Brain microvascular endothelial cell (primary cell): ENCODE results near the gene ANKHD1.

Experiments
- DNase-seq: peaks from one replicate; pipeline ENCODE4 v3.0.0-alpha.2; 2020
- H3K27ac ChIP-seq: fragments of 250-450 bp; sonication (Bioruptor Pico); 2 replicates; pipeline ENCODE4 v1.5.1; 2020; ENCODE audit warnings: mild to moderate bottlenecking, moderate library complexity
- H3K27me3 ChIP-seq: fragments of 250-450 bp; sonication (Bioruptor Pico); replicated peaks from 2 replicates; pipeline ENCODE4 v1.5.1; 2020; ENCODE audit warnings: mild to moderate bottlenecking
- H3K36me3 ChIP-seq: fragments of 250-450 bp; sonication (Bioruptor Pico); replicated peaks from 2 replicates; pipeline ENCODE4 v1.5.1; 2020; ENCODE audit warnings: mild to moderate bottlenecking
- H3K4me3 ChIP-seq: 2 replicates; pipeline ENCODE4 v1.5.1; 2011; ENCODE audit warnings: low read depth, mild to moderate bottlenecking, control low read depth, low read length, moderate library complexity
- CTCF ChIP-seq: IDR thresholded peaks from 2 replicates; pipeline ENCODE4 v1.5.1; 2011; ENCODE audit warnings: low read depth, mild to moderate bottlenecking, moderate library complexity, low read length, control low read depth, inconsistent platforms; ENCODE audit errors: missing control alignments
- in situ Hi-C: cut with HindIII; loops from 2 replicates; pipeline ENCODE4 v1.10.0; 2017; ENCODE audit warnings: low sequenced_read_pairs, low pct_ligation_motif_present

The ANKHD1 gene

GRCh38 chr5:140544986-140545385 is 143.4 kb downstream of the ANKHD1 start:
- H3K4me3 ChIP-seq, result no peak overlapping the region
- DNase-seq, result no peak
- in situ Hi-C loops, result no loop called here
- peaks cover 27% of the 10 kb centered on the region for H3K36me3 ChIP-seq
- no peaks in the 10 kb centered on the region for H3K27me3 ChIP-seq
- no peak for TF ChIP-seq CTCF
- no peak overlapping the region for H3K27ac ChIP-seq

- H3K27ac ChIP-seq, result no peak overlapping the region
- no peak for DNase-seq
- no peak overlapping the region for H3K4me3 ChIP-seq
- in situ Hi-C loops, result no loop called here
- TF ChIP-seq CTCF, result no peak
- no peaks in the 10 kb centered on the region for H3K27me3 ChIP-seq
- H3K36me3 ChIP-seq, result peaks cover 31% of the 10 kb centered on the region
Observed at GRCh38 chr5:140545606-140546005, 144.0 kb downstream of the ANKHD1 start.

GRCh38 chr5:140546851-140547507 is 145.3 kb downstream of the ANKHD1 start:
- H3K27me3 ChIP-seq, result no peaks in the 10 kb centered on the region
- H3K36me3 ChIP-seq, result peaks cover 36% of the 10 kb centered on the region
- in situ Hi-C loops, result no loop called here
- TF ChIP-seq CTCF, result no peak
- peak overlapping the region; percentile 32 for H3K4me3 ChIP-seq
- no peak overlapping the region for H3K27ac ChIP-seq
- no peak for DNase-seq

GRCh38 chr5:140547508-140548299 is 146.1 kb downstream of the ANKHD1 start, which contains the start of gene EIF4EBP3:
EIF4EBP3 (plus strand) TSS chr5:140547662; CDS start chr5:140547738, 76 bp downstream.
- Histone ChIP-seq H3K4me3 (peak within 1 kb of the TSS; percentile 48), H3K27me3 (no peaks in the 10 kb centered on the region), H3K36me3 (peaks cover 33% of the 10 kb centered on the region), H3K27ac (peak within 1 kb of the TSS; percentile 70)
- DNase-seq, result peak; percentile 97
- in situ Hi-C loops, result no loop called here
- TF ChIP-seq CTCF, result peak; percentile 75

- peak overlapping the region; percentile 48 for H3K4me3 ChIP-seq
- no peaks in the 10 kb centered on the region for H3K27me3 ChIP-seq
- TF ChIP-seq CTCF, result no peak
- H3K27ac ChIP-seq, result peak overlapping the region; percentile 70
- DNase-seq, result no peak
- in situ Hi-C loops, result no loop called here
- peaks cover 30% of the 10 kb centered on the region for H3K36me3 ChIP-seq
Observed at GRCh38 chr5:140548300-140548688, 146.7 kb downstream of the ANKHD1 start.
